Esophagus muscularis mucosa (tissue), 4 donors: Measurements from ENCODE around the gene NARF. TPM values are rescaled to one million over a fixed set of nuclear protein-coding genes. Genes with fewer than 3 reads are reported as not detected.

Source experiments
- DNase-seq: peaks from one replicate; pipeline ENCODE4 v3.0.0-alpha.2; 2017; ENCODE audit errors: extremely low spot score
- H3K27ac ChIP-seq, 4 donors: fragments of 200-600 bp; sonication (generic); replicated peaks in 1 of 4; 1 replicate in 3 of 4; 2 replicates in 1 of 4; pipeline ENCODE4 v1.5.1; 2016 to 2019; ENCODE audit warnings: mild to moderate bottlenecking in 1 of 4
- H3K27me3 ChIP-seq, 4 donors: fragments of 200-600 bp; sonication (generic); one replicate each; pipeline versions ENCODE4 v1.5.1 to v1.6.0; 2016 to 2019
- H3K36me3 ChIP-seq, 4 donors: fragments of 200-600 bp; sonication (generic); one replicate each; pipeline ENCODE4 v1.5.1; 2016 to 2019
- H3K4me1 ChIP-seq, 4 donors: fragments of 200-600 bp; sonication (generic); one replicate each; pipeline ENCODE4 v1.5.1; 2016 to 2019
- H3K4me3 ChIP-seq, 4 donors: fragments of 200-600 bp; sonication (generic); 1 replicate in 2 of 4; 2 replicates in 2 of 4; pipeline ENCODE4 v1.5.1; 2016 to 2019; ENCODE audit warnings: mild to moderate bottlenecking in 4 of 4, moderate library complexity in 1 of 4
- H3K9me3 ChIP-seq, 4 donors: fragments of 200-600 bp; sonication (generic); 1 replicate in 3 of 4; 2 replicates in 1 of 4; pipeline ENCODE4 v1.5.1; 2016 to 2019
- CTCF ChIP-seq, 3 experiments: fragments of 200-600 bp in 2 of 3; fragments of 450-650 bp in 1 of 3; sonication (generic) in 2 of 3; IDR thresholded peaks; one replicate each; pipeline ENCODE4 v1.5.1; 2017 to 2019; ENCODE audit warnings: antibody characterized with exemption in 3 of 3, mild to moderate bottlenecking in 2 of 3, moderate library complexity in 1 of 3
- EP300 ChIP-seq: sonication (generic); formaldehyde crosslinking; IDR thresholded peaks from one replicate; pipeline ENCODE4 v1.6.1; 2017; ENCODE audit warnings: antibody characterized with exemption
- POLR2A ChIP-seq: fragments of 450-650 bp; IDR thresholded peaks from one replicate; pipeline ENCODE4 v1.6.1; 2017; ENCODE audit warnings: antibody characterized with exemption, moderate library complexity, mild to moderate bottlenecking, low read depth
- POLR2AphosphoS5 ChIP-seq, 2 donors: sonication (generic); formaldehyde crosslinking; IDR thresholded peaks; one replicate each; pipeline ENCODE4 v1.6.1; 2017; ENCODE audit warnings: antibody characterized with exemption in 2 of 2
- WGBS: methylation state at CpG from one replicate; pipeline ENCODE4 v1.1.5; 2018; 5-methylcytosine and 5-hydroxymethylcytosine counted together
- intact Hi-C: fragments of 100-400 bp; cut with DNase I; formaldehyde crosslinking; loops from one replicate; pipeline ENCODE4 v1.15.1; 2023
- total RNA-seq, 4 donors: library from RNA; depleted of rRNA; stranded (reverse); fragments of >200 nt; gene quantifications; one replicate each; pipeline versions ENCODE4 v1.1.0 to v1.2.1, GENCODE V29; 2016

NARF gene
- total RNA-seq, 4 donors from 2014 or later: 26.2 to 30.9 (median 29.3) TPM

- Histone ChIP-seq H3K4me1 (peaks cover 9 to 18% (median 14%) of the 10 kb centered on the region in 4 donors), H3K4me3 (no peak overlapping the region), H3K9me3 (no peaks in the 10 kb centered on the region), H3K27ac (no peak overlapping the region), H3K36me3 (peaks cover 0 to 42% (median 19%) of the 10 kb centered on the region in 4 donors), H3K27me3 (no peaks in the 10 kb centered on the region)
- intact Hi-C loops: no loop called here
- TF ChIP-seq POLR2A: no peak
- TF ChIP-seq POLR2AphosphoS5 (IDR thresholded peaks at IDR 0.05): no peak
- TF ChIP-seq CTCF (IDR thresholded peaks at IDR 0.05): no peak
- no peak for TF ChIP-seq EP300
- DNase-seq: no peak
- WGBS: 85% methylated on average over 29 of the region's 29 CpGs
These were observed 45.7 kb upstream of the NARF start for GRCh38 chr17:82412535-82413520.

- TF ChIP-seq POLR2A: no peak
- TF ChIP-seq POLR2AphosphoS5 (IDR thresholded peaks at IDR 0.05): peak in 1 of 2 donors; percentile 20
- TF ChIP-seq CTCF (IDR thresholded peaks at IDR 0.05): peak; percentile 57 to 78 (median 63)
- TF ChIP-seq EP300: no peak
- WGBS: 34% methylated on average over 26 of the region's 38 CpGs
- Histone ChIP-seq H3K9me3 (no peaks in the 10 kb centered on the region), H3K36me3 (peaks cover 0 to 25% (median 9%) of the 10 kb centered on the region in 4 donors), H3K27me3 (no peaks in the 10 kb centered on the region), H3K4me1 (peaks cover 19 to 31% (median 27%) of the 10 kb centered on the region in 4 donors), H3K4me3 (peak overlapping the region in 2 of 4 donors; percentile 7 to 12), H3K27ac (no peak overlapping the region)
- DNase-seq: no peak
- intact Hi-C loops: loop anchor here (2.0 kb wide), 1 partner anchor 62 kb away; no protein-coding TSS in a partner anchor
These were observed 43.8 kb upstream of the NARF start for GRCh38 chr17:82414548-82415281.

- intact Hi-C loops: loop anchor here (2.0 kb wide), 1 partner anchor 63 kb away; no protein-coding TSS in a partner anchor
- Histone ChIP-seq H3K27ac (no peak overlapping the region), H3K4me1 (peaks cover 19 to 33% (median 27%) of the 10 kb centered on the region in 4 donors), H3K27me3 (no peaks in the 10 kb centered on the region), H3K36me3 (peaks cover 0 to 23% (median 9%) of the 10 kb centered on the region in 4 donors), H3K9me3 (no peaks in the 10 kb centered on the region), H3K4me3 (no peak overlapping the region)
- TF ChIP-seq EP300 (no peak), POLR2A (no peak), POLR2AphosphoS5 (IDR thresholded peaks at IDR 0.05) (no peak), CTCF (IDR thresholded peaks at IDR 0.05) (no peak)
- DNase-seq: no peak
- WGBS: 88% methylated on average over 12 of the region's 26 CpGs
These were observed 43.2 kb upstream of the NARF start for GRCh38 chr17:82415336-82415735.

- no peaks in the 10 kb centered on the region for H3K9me3 ChIP-seq
- intact Hi-C loops: loop anchor here (2.0 kb wide), 1 partner anchor 63 kb away; no protein-coding TSS in a partner anchor
- 95% methylated on average over 9 of the region's 9 CpGs for WGBS
These were observed 42.8 kb upstream of the NARF start for GRCh38 chr17:82415786-82416185.

More at GRCh38 chr17:82415786-82416185, 42.8 kb upstream of the NARF start:
- no peaks in the 10 kb centered on the region for H3K27me3 ChIP-seq
- no peak for DNase-seq
- no peak overlapping the region for H3K4me3 ChIP-seq
- no peak for TF ChIP-seq POLR2A
- no peak for TF ChIP-seq CTCF (IDR thresholded peaks at IDR 0.05)
- no peak for TF ChIP-seq EP300
- TF ChIP-seq POLR2AphosphoS5 (IDR thresholded peaks at IDR 0.05): no peak
- H3K4me1 ChIP-seq: peaks cover 19 to 33% (median 27%) of the 10 kb centered on the region in 4 donors
- H3K27ac ChIP-seq: no peak overlapping the region
- peaks cover 0 to 26% (median 12%) of the 10 kb centered on the region in 4 donors for H3K36me3 ChIP-seq
